GM19467 (cell line): ENCODE data around the gene PPIA.
A peak's percentile ranks its signal among the peaks of the same experiment; 100 is the strongest.
"Not testable (repeated sequence)": the region's sequence is repeated elsewhere in the genome, so short reads cannot be mapped to it uniquely, and the experiment has no call there.

Experiments used
- ATAC-seq: cut with Tn5 transposase; IDR thresholded peaks from one replicate; pipeline ENCODE4 v1.9.1; 2021; ENCODE audit warnings: mild to moderate bottlenecking, moderate library complexity; ENCODE audit not compliant: unreplicated experiment

Gene PPIA

DNA sequence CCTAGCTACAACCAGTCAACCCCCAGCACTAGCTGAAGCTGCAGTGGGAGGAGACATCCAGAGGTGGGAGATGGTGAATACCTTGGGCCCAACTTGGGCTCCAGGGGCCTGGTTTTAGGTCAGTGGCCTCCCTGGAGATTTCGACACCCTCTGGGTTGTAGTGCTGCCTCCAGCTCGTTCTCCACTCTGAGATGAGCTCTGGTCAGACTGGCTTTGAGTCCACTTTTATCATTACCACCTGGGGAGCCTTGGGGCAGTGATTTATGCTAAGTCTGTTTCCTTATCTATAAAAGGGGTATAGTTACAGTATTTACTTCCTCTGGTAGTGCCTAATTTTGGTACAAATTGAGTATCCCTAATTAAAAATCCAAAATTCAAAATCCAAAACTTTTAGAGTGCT lies 22.8 kb downstream of the PPIA start:
- no peak for ATAC-seq

- no peak for ATAC-seq
Observed at GRCh38 chr7:44823255-44823781, 26.8 kb downstream of the PPIA start.

DNA sequence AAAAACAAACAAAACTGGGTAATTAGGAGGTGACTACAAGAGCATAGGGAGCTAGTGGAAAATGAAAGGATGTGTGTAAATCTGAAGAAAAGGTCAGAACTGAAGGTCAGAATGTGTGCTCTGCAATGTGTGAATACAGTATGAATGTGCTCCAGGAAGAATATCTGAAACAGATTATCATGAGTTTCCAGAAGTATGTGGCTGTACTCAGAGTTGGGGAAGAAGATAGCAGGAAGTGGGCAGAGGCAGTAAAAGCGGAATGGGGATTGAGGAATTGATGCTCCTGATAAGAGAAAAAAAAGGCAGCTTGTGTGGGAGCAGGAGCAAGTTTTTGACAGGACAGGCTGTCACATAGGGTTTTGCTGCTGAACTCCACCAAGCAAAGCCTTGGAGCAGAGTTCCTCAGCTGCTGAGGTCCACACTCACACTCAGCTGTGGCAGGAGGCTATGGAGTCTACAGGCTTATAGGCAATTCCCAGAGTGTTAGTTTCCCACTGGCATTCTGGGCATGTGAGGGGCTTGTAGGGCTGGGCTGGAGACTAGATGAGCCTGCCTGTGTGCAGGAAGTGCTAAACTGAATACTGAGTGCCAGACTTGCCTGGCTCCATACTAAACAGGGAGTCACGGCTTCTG lies 28.5 kb downstream of the PPIA start:
- ATAC-seq, result no peak

DNA sequence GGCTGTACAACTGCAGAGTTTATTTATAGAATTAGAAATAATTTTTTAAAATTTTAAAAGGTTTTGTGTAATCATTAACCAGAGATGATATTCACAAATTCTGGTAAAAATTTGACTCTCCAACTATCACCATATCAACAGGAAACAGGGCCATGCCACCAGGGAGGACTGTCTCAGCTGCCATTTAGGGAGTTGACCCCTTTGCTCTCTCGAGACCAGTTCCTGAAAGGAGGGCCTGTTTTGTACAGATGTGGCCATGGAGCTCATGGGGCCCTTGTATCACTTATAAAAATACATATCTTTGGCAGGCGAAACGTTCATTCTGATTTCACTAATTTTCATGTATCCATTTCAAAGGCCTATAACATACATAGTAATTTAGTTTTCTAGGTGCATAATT lies 31.1 kb downstream of the PPIA start:
- ATAC-seq, result no peak

DNA sequence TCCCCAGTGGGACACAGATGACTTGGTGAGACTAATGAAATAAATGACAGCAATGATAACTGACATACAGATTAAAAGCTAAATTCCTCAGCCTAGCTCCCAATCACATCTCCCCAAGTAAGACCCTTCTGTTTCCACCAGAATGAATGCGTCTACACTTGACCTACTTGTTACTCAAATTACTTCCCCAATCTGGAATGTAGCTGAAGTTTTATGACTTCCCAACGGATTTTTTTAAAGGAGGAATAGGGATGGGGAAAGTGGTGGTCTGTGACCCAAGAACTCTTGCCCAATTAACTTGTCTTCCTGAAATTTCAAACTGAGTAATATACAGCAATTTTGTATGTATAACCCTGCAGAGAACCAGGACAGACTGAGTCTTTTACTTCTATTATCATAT lies 42.3 kb downstream of the PPIA start:
- no peak for ATAC-seq

- not testable (repeated sequence) for ATAC-seq
Observed at GRCh38 chr7:44842675-44843074, 46.2 kb downstream of the PPIA start.

DNA sequence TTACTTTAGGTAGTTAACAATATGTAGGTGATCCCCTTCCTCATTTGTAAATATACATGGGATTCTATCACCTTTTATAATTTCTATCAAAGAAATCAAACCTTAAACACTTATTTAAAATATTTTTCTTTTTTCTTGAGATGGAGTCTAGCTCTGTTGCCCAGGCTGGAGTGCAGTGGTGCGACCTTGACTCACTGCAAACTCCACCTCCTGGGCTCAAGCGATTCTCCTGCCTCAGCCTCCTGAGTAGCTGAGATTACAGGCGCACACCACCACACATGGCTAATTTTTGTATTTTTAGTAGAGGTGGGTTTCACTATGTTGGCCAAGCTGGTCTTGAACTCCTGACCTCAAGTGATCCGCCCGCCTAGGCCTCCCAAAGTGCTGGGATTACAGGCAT lies 47.0 kb downstream of the PPIA start:
- not testable (repeated sequence) for ATAC-seq

- no peak for ATAC-seq
Observed at GRCh38 chr7:44845451-44845850, 49.0 kb downstream of the PPIA start.

- ATAC-seq, result not testable (repeated sequence)
Observed at GRCh38 chr7:44846390-44846789, 49.9 kb downstream of the PPIA start.

- ATAC-seq, result peak; percentile 10
Observed at GRCh38 chr7:44846816-44847508, 50.5 kb downstream of the PPIA start.

- peak; percentile 58 for ATAC-seq
Observed at GRCh38 chr7:44847509-44847919, 51.0 kb downstream of the PPIA start.

DNA sequence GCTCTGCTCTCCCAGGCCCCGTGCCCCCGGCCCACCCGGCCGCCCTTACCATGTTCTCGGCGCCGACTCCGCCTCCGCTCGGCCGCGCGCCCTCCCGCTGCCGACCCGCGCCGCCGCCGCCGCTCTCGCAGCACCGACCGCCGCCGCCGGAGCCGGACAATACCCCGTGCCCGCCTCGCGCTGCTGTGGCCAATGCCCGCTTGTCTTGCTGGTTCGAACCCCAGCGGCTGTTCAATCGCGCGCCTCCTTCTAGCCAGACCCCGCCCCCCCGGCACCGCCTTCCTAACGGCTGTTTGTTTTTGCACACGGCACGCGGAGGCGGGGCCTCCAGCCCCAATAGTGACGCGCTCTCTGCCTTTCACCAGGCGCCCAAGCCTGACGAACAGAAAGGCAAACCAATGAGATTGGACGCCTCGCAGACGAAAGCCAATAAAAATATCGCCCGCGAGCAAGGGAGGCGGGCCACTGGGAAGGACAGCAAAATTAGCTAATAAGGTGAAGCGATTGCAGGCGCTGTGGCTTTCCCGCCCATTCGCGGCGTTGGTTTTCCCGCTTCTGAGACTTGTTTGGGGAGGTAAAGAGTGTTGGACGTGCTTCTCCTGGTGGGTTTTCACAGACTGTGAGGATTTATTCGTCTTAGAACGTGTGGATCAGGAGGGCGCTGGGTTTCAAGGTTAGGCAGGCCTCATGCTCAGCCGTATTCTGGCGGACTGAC lies 51.6 kb downstream of the PPIA start, which contains the start of gene H2AZ2:
Gene H2AZ2 (minus strand): TSS at position 168 of the 715 bp plus-strand sequence. CDS start 116 bp downstream, at position 52.
- peak; percentile 89 for ATAC-seq

DNA sequence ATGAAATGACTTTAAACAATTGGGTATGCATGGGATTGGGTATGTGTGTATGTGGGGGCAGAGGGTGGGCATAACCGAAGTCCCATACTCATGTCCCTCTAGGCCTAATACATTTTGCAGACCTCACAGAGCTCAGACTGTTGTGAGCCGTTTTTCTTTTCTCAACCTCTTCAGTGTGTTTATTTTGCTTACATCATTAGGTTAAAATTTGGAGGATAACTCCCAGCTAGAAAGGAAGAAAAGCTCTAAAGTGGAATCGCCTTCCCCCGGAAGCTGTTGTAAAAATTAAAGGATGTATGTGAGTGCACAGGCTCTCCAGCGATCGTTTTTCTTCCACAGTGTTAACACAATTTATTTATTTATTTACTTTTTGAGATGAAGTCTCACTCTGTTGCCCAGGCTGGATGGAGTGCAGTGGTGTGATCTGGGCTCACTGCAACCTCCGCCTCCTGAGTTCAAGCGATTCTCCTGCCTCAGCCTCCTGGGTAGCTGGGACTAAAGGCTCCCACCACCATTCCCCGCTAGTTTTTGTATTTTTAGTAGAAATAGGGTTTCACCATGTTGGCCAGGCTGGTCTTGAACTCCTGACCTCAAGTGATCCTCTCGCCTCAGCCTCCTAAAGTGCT lies 52.9 kb downstream of the PPIA start:
- no peak for ATAC-seq

GRCh38 chr7:44849885-44850544 lies 53.5 kb downstream of the PPIA start:
- no peak for ATAC-seq

GRCh38 chr7:44852590-44852989 lies 56.1 kb downstream of the PPIA start:
- no peak for ATAC-seq
